Measurements from ENCODE around the gene UNC13B. TPM values are rescaled to one million over a fixed set of nuclear protein-coding genes. Genes with fewer than 3 reads are reported as not detected.
A peak's percentile ranks its signal among the peaks of the same experiment; 100 is the strongest.

The UNC13B gene
- total RNA-seq, 4 donors from 2014 or later: 28.0 to 39.3 (median 34.3) TPM

- WGBS, 2 donors: 63 to 70% methylated on average over 1 of the region's 1 CpG
- Histone ChIP-seq H3K4me1 (no peaks in the 10 kb centered on the region), H3K36me3 (no peaks in the 10 kb centered on the region), H3K27me3 (no peaks in the 10 kb centered on the region), H3K4me3 (no peak overlapping the region), H3K27ac (no peak overlapping the region), H3K9me3 (no peaks in the 10 kb centered on the region)
- no peak for TF ChIP-seq EP300 (IDR thresholded peaks at IDR 0.05)
- no peak for DNase-seq (ENCODE audit: low spot score in 2 of 2)
Measured at GRCh38 chr9:35285731-35286130, 123.9 kb downstream of the UNC13B start.

GRCh38 chr9:35286381-35286780, 124.6 kb downstream of the UNC13B start:
- TF ChIP-seq EP300 (IDR thresholded peaks at IDR 0.05) (no peak), CTCF (IDR thresholded peaks at IDR 0.05) (no peak), POLR2A (IDR thresholded peaks at IDR 0.05) (no peak)
- Histone ChIP-seq H3K27ac (no peak overlapping the region), H3K36me3 (no peaks in the 10 kb centered on the region), H3K4me1 (no peaks in the 10 kb centered on the region), H3K9me3 (no peaks in the 10 kb centered on the region), H3K27me3 (no peaks in the 10 kb centered on the region), H3K4me3 (no peak overlapping the region)
- DNase-seq (ENCODE audit: low spot score in 2 of 2): no peak
- WGBS, 2 donors: 100% methylated on average over 1 of the region's 1 CpG

- Histone ChIP-seq H3K27me3 (no peaks in the 10 kb centered on the region), H3K9me3 (no peaks in the 10 kb centered on the region), H3K36me3 (no peaks in the 10 kb centered on the region), H3K27ac (no peak overlapping the region), H3K4me1 (no peaks in the 10 kb centered on the region), H3K4me3 (no peak overlapping the region)
- 86 to 92% methylated on average over 3 of the region's 3 CpGs for WGBS, 2 donors
- no peak for TF ChIP-seq EP300 (IDR thresholded peaks at IDR 0.05)
- no peak for TF ChIP-seq POLR2A (IDR thresholded peaks at IDR 0.05)
- no peak for TF ChIP-seq CTCF (IDR thresholded peaks at IDR 0.05)
- no peak for DNase-seq (ENCODE audit: low spot score in 2 of 2)
Measured at GRCh38 chr9:35287987-35288632, 126.3 kb downstream of the UNC13B start.

GRCh38 chr9:35288778-35289177, 127.0 kb downstream of the UNC13B start:
- 89 to 100% methylated on average over 1 of the region's 1 CpG for WGBS, 2 donors
- H3K27me3 ChIP-seq: no peaks in the 10 kb centered on the region
- H3K4me1 ChIP-seq: no peaks in the 10 kb centered on the region
- TF ChIP-seq POLR2A (IDR thresholded peaks at IDR 0.05) (no peak), EP300 (IDR thresholded peaks at IDR 0.05) (no peak), CTCF (IDR thresholded peaks at IDR 0.05) (no peak)
- H3K4me3 ChIP-seq: no peak overlapping the region
- no peaks in the 10 kb centered on the region for H3K36me3 ChIP-seq
- H3K27ac ChIP-seq: no peak overlapping the region
- no peaks in the 10 kb centered on the region for H3K9me3 ChIP-seq
- no peak for DNase-seq (ENCODE audit: low spot score in 2 of 2)

GRCh38 chr9:35293376-35293964, 131.7 kb downstream of the UNC13B start:
- no peak for TF ChIP-seq POLR2A (IDR thresholded peaks at IDR 0.05)
- TF ChIP-seq CTCF (IDR thresholded peaks at IDR 0.05): no peak
- no peak for TF ChIP-seq EP300 (IDR thresholded peaks at IDR 0.05)
- no peak overlapping the region for H3K4me3 ChIP-seq
- H3K27me3 ChIP-seq: no peaks in the 10 kb centered on the region
- peaks cover 0 to 14% (median 2%) of the 10 kb centered on the region in 3 donors for H3K36me3 ChIP-seq
- no peak for DNase-seq (ENCODE audit: low spot score in 2 of 2)
- 40 to 55% methylated on average over 2 of the region's 2 CpGs for WGBS, 2 donors
- H3K27ac ChIP-seq: peak overlapping the region in 1 of 4 donors; percentile 1
- H3K4me1 ChIP-seq: no peaks in the 10 kb centered on the region
- no peaks in the 10 kb centered on the region for H3K9me3 ChIP-seq
